Measurements from ENCODE around the gene PAF1. TPM values are rescaled to one million over a fixed set of nuclear protein-coding genes. Genes with fewer than 3 reads are reported as not detected.

PAF1 gene
- total RNA-seq, 1 experiment from 2014 or later = 901 TPM

DNA sequence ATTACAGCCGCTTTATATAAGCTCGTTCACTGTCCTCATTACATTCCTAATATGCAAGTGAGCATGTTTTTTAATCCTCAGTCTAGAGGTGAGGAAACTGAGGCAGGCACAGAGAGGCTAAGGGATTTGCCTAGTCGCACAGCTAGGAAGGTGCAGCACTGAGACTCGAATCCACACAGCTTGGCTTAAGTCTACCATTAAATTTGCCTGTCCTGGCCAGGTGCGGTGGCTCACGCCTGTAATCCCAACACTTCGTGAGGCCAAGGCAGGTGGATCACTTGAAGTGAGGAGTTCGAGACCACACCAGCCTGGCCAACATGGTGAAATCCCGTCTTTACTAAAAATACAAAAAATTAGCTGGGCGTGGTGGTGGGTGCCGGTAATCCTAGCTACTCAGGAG, 36.8 kb upstream of the PAF1 start:
- peaks cover 67% of the 10 kb centered on the region for H3K4me1 ChIP-seq (ENCODE audit: control insufficient read depth, insufficient read depth, low read length)
- POLR2A ChIA-PET = interaction anchor here (0.6 to 5.3 kb wide), 16 partner anchors 8 to 679 kb away, joined by 3 to 230 read pairs (median 12); partner anchors contain the start of genes DYRK1B, MED29, PAF1 and PLEKHG2
- ATAC-seq = no peak

GRCh38 chr19:39426170-39426569, 35.3 kb upstream of the PAF1 start:
- intact Hi-C loops (cut with micrococcal nuclease; ENCODE audit: unreplicated experiment) (loop anchor here (5.0 kb wide), 1 partner anchor 394 kb away; the partner anchor contains the start of gene FBXO27), in situ Hi-C loops (cut with HindIII; ENCODE audit: low pct_unique_long_range_greater_than_20kb, low sequenced_read_pairs) (loop anchor here (5.0 kb wide), 2 partner anchors 34 to 76 kb away; partner anchors contain the start of genes MED29 and PAF1)
- H3K27me3 ChIP-seq (ENCODE audit: control insufficient read depth, insufficient read depth, low read length) = no peaks in the 10 kb centered on the region
- H3K9me3 ChIP-seq (ENCODE audit: control insufficient read depth, insufficient read depth, low read depth, low read length) = no peaks in the 10 kb centered on the region
- CTCF ChIA-PET = interaction anchor here (0.6 to 7.9 kb wide), 10 partner anchors 9 to 281 kb away, joined by 3 to 147 read pairs (median 6); partner anchors contain the start of genes PLEKHG2, RPS16, SAMD4B and TIMM50
- H3K27ac ChIP-seq (ENCODE audit: low read length) = peak overlapping the region; percentile 48
- H3K4me3 ChIP-seq (ENCODE audit: low read depth in 2 of 2, low read length in 2 of 2) = no peak overlapping the region
- DNase-seq (ENCODE audit: low read depth, low spot score) = peak; percentile 83
- TF ChIP-seq, protein P1, sequence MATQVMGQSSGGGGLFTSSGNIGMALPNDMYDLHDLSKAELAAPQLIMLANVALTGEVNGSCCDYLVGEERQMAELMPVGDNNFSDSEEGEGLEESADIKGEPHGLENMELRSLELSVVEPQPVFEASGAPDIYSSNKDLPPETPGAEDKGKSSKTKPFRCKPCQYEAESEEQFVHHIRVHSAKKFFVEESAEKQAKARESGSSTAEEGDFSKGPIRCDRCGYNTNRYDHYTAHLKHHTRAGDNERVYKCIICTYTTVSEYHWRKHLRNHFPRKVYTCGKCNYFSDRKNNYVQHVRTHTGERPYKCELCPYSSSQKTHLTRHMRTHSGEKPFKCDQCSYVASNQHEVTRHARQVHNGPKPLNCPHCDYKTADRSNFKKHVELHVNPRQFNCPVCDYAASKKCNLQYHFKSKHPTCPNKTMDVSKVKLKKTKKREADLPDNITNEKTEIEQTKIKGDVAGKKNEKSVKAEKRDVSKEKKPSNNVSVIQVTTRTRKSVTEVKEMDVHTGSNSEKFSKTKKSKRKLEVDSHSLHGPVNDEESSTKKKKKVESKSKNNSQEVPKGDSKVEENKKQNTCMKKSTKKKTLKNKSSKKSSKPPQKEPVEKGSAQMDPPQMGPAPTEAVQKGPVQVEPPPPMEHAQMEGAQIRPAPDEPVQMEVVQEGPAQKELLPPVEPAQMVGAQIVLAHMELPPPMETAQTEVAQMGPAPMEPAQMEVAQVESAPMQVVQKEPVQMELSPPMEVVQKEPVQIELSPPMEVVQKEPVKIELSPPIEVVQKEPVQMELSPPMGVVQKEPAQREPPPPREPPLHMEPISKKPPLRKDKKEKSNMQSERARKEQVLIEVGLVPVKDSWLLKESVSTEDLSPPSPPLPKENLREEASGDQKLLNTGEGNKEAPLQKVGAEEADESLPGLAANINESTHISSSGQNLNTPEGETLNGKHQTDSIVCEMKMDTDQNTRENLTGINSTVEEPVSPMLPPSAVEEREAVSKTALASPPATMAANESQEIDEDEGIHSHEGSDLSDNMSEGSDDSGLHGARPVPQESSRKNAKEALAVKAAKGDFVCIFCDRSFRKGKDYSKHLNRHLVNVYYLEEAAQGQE (IDR thresholded peaks at IDR 0.05; ENCODE audit: insufficient read depth in 1 of 2, low read depth in 2 of 2, low read length in 1 of 2) = no peak
- TF ChIP-seq TCF7L2 (IDR thresholded peaks at IDR 0.05; ENCODE audit: low read depth, low read length) = no peak
- no peak for TF ChIP-seq CTCF (IDR thresholded peaks at IDR 0.05)
- TF ChIP-seq POLR2AphosphoS5 (IDR thresholded peaks at IDR 0.05; ENCODE audit: low read depth, low read length) = no peak
- peaks cover 51% of the 10 kb centered on the region for H3K4me1 ChIP-seq (ENCODE audit: control insufficient read depth, insufficient read depth, low read length)
- POLR2A ChIA-PET = interaction anchor here (0.6 to 5.3 kb wide), 15 partner anchors 9 to 344 kb away, joined by 3 to 230 read pairs (median 12); partner anchors contain the start of genes MED29, PAF1, PLEKHG2 and RPS16
- BruUV-seq (replicated peaks) = no TSS peak
- H3K36me3 ChIP-seq (ENCODE audit: control insufficient read depth, insufficient read depth, low read length) = peaks cover 24% of the 10 kb centered on the region
- ATAC-seq = no peak

More for the DNA sequence above, 36.8 kb upstream of the PAF1 start:
- Histone ChIP-seq H3K36me3 (ENCODE audit: control insufficient read depth, insufficient read depth, low read length) (peaks cover 24% of the 10 kb centered on the region), H3K27ac (ENCODE audit: low read length) (peak overlapping the region; percentile 86), H3K4me3 (ENCODE audit: low read depth in 2 of 2, low read length in 2 of 2) (no peak overlapping the region), H3K27me3 (ENCODE audit: control insufficient read depth, insufficient read depth, low read length) (no peaks in the 10 kb centered on the region), H3K9me3 (ENCODE audit: control insufficient read depth, insufficient read depth, low read depth, low read length) (no peaks in the 10 kb centered on the region)
- CTCF ChIA-PET = interaction anchor here (0.5 to 7.9 kb wide), 15 partner anchors 9 to 407 kb away, joined by 3 to 147 read pairs (median 9); partner anchors contain the start of genes DYRK1B, EID2B, PLEKHG2 and SAMD4B
- no TSS peak for BruUV-seq (replicated peaks)
- TF ChIP-seq POLR2AphosphoS5 (IDR thresholded peaks at IDR 0.05; ENCODE audit: low read depth, low read length) (no peak), CTCF (IDR thresholded peaks at IDR 0.05) (no peak), SIN3A (IDR thresholded peaks at IDR 0.05; ENCODE audit: borderline replicate concordance, insufficient read depth, low read depth, low read length) (no peak), TCF7L2 (IDR thresholded peaks at IDR 0.05; ENCODE audit: low read depth, low read length) (no peak)
- TF ChIP-seq, protein P1 (IDR thresholded peaks at IDR 0.05; ENCODE audit: insufficient read depth in 1 of 2, low read depth in 2 of 2, low read length in 1 of 2) = no peak
- in situ Hi-C loops (cut with HindIII; ENCODE audit: low pct_unique_long_range_greater_than_20kb, low sequenced_read_pairs) (loop anchor here (5.0 kb wide), 2 partner anchors 35 to 75 kb away; partner anchors contain the start of genes MED29 and PAF1), intact Hi-C loops (cut with micrococcal nuclease; ENCODE audit: unreplicated experiment) (loop anchor here (5.0 kb wide), 1 partner anchor 395 kb away; the partner anchor contains the start of gene FBXO27)
- no peak for DNase-seq (ENCODE audit: low read depth, low spot score)
